Midbrain (tissue), 1 donor: ENCODE results near the gene SNU13.
"Not testable (repeated sequence)": the region's sequence is repeated elsewhere in the genome, so short reads cannot be mapped to it uniquely, and the experiment has no call there.

Experiments used
- DNase-seq: peaks from one replicate; lab custom pipeline; 2025; lab: John Stamatoyannopoulos, UW

Gene SNU13

DNA sequence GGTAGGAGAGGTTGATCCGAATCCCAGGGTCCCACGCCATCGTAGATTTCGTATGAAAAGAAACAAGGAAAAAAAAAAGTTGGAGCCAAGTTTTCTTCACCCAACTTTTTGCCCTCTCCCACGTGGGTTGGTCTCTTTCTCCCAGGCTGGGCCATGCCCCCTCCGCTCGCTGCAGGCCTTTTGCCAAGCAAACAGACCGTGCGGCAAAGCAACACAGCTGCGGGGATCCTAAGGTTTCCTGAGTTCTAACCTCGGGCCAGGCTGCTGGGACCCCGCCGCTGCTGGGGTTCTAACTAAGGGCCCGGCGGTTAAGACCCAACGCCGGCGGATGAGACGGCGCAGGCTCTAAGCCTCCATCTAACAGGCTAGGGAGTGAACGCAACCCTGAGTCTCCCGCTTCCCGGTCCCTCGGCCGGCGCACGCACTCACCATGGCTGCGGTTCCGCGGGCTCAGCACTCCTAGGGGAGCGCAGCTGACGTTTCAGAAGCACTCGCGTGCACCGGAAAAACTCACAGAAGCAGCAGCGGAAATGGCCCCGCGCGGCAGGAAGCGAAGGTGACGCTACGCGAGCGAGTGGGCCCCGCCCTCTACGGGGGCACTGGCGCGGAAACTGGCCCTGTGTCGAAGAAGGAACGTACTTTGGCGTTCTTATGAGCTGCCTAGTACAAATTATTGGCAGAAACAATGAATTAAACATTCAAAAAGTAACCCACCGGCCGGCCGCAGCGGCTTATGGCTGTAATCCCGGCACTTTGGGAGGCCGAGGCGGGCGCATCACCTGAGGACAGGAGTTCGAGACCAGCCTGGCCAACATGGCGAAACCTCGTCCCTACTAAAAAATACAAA lies at the start of gene SNU13:
TSS of gene SNU13 (minus strand) at position 503 of the 847 bp plus-strand sequence. CDS start at position 432, 71 bp downstream.
- peak; percentile 93 for DNase-seq

DNA sequence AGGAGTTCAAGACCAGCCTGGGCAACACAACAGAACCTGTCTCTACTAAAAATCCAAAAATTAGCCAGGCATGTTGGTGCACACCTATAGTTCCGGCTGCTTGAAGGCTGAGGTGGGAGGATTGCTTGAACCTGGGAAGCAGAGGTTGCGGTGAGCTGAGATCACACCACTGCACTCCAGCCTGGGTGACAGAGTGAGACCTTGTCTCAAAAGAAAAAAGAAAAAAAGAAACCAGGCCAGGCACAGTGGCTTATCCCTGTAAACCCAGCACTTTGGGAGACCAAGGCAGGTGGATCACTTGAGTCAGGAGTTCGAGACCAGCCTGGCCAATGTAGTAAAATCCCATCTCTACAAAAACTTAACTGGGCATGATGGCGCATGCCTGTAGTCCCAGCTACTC lies 44.6 kb upstream of the SNU13 start:
- DNase-seq: not testable (repeated sequence)

DNA sequence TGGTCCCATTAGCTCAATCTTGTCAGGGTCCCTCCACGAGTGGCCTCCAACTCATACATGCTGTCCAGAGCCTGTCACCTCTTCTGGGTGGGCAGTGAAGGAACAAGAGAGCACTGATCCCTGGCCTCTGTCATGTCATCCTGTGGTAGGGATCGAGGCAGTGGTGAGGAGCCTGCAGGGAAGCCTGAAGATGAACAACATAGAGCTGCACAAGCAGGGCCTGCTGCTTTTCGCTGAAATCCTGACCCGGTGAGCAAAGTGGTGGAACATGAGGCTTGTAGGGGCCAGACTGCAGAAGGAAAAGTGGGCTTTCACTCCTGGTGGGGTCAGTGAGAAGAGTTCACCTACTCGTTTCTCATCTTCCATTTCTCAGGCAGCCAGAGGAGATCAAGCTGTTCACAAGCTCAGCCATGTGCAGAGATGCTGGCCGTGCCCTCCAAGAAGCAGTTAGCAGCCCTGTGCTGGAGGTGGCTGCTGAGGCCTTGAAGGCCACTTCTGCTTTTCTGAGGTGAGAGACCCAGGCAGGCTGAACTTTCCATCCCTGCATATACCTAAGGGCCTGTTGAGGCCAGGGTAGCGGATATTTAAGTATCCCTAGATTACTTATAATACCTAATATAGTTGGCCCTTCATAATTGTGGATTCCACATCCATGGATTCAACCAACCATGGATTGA lies 43.6 kb upstream of the SNU13 start:
- DNase-seq: no peak

DNA sequence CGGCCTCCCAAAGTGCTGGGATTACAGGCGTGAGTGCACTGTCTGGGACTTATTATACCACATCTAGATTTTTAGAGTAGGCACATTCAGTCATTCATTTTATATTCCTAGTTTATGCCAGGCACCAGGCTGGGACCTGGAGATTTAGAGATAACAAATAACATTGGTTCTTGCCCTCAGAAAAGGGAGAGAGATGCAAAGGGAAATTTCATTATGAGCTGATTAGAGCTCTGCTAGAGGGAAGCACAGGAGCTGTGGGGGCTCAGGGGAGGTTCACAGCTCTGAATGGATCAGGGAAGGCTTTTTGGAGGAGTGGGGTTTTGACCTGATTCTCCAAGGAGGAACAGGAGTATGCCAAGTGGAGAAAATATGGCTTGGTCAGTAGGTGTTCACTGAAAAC lies 42.9 kb upstream of the SNU13 start:
- DNase-seq: no peak

DNA sequence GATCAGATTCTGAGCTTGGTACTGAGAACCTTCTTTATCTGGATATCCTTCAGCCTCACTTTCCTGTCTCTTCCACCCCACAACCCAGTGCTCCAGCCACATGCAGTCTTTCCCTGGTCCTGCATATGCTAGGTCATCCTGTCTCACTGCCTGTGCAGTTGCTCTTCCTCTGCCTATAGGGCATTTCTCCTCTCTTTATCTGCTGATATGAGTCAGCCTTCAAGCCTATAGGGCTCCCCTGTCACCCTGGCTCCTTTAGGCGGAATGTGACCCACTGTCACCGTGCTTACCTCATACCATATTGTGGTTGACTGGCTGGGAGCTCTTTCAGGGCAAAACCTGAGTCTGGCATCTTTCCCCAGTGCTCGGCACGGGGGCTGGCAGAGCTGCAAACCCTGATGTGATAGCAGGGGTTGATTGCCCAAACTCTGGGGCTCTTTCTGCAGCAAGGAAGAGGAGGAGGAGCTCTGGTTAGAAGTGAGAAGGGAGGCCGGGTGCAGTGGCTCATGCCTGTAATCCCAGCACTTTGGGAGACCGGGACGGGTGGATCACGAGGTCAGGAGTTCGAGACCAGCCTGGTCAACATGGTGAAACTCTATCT lies 36.9 kb upstream of the SNU13 start:
- no peak for DNase-seq

DNA sequence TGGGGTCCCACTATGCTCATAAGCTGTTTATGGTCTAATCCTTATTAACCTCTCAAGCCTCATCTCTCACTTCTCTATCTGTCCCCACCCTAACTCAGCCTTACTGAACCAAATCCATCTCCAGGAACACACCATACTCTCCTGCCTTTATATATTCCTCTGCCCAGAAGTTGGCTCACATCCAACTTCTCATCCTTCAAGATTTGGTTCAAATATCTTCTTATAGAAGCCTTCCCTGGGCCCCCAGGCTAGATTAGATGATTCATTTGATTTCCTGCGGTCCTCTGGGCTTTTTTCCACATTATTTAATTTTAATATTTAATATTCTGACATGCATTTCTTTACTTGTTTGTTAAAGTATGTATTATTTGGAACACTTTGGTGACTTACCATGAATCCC lies 33.8 kb upstream of the SNU13 start:
- no peak for DNase-seq

DNA sequence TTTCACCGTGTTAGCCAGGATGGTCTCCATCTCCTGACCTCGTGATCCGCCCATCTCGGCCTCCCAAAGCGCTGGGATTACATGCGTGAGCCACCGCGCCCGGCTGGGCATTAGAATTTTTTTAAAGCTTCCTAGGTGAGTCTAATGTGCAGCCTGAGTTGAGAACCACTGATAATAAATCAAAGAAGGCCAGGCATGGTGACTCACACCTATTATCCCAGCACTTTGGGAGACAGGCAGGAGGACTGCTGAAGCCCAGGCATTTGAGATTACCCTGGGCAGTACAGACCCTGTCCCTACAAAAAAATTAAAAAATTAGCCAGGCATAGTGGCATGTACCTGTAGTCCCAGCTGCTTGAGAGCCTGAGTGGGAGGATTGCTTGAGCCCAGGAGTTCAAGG lies 24.3 kb upstream of the SNU13 start:
- no peak for DNase-seq

DNA sequence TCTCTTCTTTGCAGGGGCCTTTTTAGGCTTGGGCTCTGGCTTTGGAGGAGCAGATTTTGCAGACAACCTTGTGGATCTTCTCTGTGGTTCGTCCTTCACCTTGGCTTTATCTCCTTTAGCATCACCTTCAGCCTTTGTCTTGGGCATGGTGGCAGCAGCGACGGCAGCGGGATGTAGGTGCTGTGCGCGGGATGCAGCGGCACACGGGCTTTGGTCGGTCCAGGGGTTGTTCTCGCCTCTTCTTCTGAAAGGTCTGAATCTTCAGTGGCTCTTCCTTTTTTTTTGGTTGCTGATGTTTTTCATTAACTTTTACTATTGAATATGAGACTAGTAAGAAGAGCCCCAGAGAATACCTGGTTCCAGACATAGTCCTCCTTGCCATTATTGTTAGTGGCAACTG lies 20.7 kb upstream of the SNU13 start:
- DNase-seq: no peak

DNA sequence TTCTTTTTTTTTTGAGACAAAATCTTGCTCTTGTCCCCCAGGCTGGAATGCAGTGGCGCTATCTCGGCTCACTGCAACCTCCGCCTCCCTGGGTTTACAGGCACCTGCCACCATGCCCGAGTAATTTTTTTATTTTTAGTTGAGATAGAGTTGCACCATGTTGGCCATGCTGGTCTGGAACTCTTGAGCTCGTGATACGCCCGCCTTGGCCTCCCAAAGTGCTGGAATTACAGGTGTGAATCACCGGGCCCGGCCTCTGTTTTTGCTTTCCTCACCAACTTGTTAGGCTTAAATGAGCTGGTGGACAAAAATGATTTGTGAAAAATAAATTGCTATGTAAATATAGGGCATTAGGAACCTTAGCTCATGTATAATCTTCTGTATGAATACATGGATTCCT lies 14.1 kb upstream of the SNU13 start:
- no peak for DNase-seq

DNA sequence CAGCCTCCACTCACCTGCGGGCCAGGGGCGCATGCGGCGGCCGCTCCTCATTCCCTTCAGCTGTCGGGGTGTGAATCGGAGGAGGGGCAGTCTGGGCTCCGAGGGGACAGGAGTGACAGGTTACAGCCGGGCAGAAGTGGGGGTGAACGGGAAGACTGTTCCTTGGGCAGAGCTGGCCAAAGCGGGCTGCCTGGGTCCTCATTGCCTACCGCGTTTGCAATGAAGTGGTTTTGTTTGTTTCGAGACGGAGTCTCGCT lies 11.4 kb upstream of the SNU13 start:
- no peak for DNase-seq

DNA sequence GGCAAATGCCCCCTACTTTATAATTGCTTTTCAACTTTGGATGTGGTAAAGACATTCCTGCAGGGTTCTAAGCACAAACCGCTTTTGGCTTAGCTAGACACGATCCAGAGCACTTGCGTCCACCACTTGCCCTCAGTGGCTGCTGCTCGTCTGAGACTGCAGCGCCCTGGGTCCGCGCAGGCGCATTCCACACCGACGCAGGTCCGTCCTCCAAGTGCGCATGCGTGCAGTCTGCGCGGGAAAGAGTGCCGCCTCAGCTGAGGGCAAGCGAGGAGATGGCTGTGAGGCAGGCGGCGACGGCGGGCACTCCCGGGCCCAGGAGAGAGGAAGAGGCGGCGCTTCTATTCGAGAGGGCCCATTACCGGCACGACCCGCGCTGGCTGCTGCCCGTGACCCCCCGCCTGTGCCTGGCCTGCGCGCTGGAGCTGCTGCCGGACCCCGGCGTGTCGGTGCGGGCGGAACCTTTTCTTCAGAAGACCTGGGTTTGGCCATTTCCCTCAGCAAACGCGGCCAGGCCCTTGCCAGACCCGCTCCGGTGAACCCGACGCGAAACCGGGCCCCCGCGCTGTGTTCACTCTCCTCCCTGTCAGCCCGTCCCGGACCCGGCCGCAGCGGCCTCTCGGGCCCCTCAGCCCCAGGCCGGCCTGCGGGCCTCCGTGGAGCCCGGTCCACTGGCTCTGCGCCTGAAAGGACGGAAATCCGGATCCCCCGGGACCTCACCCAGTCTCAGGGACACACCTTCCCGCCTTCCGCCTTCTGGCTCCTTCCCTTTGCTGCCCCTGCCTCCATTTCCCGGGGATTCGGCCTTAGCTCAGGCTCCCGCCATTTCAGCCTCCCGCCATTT lies 10.8 kb upstream of the SNU13 start, which contains the start of gene MEI1:
TSS of gene MEI1 (plus strand) at position 240 of the 844 bp plus-strand sequence. CDS start at position 276, 36 bp downstream.
- DNase-seq: peak; percentile 75

DNA sequence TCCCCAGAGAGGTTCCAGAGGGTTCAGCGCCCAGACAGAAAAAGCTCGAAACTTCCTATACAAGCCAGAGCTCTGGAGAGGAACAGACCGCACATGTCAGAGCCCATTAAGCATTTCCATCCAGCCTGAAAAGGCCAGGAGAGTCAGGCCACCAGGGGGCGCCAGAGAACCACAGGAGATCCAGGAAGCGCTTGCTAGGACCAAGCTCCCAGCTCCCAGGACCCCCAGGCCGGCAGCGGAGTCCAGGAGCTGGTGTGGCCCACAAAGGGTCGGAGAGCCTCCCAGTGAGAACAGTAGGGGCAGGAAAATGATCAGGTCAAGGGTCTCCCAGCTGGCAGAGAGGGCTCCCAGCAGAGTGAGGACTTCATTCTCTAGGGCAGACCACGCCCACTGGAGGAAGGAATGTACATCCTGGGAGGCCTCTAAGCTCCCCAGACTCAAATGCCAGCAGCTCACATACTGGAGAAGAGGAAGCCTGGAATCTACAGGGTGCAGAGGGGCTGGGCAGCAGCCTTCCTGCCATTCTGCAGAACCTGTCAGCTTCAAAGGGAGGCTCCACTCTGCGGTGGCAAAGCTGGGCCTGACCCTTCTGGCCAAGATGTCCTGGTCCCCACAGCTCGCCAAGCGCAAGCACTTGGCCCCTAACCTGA lies 8.6 kb upstream of the SNU13 start:
- DNase-seq: peak; percentile 90

DNA sequence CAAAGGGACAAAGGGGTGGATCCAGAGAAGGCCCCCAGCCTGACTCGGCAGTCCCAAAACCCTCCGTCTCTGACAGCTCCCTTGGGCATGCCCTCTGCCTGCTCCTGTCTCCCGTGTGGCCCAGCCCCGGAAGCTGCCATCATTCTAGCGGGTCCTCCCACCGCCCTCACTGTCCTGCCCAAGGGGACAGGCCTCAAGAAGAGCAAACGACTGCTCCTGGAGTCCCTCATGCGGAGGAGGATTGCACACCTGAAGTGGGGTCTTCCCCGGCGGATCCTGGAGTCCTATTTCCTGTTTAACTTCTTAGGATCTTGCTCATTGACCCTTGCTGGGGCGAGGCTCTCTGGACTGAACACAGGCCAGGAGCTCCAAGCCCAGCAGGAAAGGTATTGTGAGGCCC lies 8.0 kb upstream of the SNU13 start:
- DNase-seq: no peak

DNA sequence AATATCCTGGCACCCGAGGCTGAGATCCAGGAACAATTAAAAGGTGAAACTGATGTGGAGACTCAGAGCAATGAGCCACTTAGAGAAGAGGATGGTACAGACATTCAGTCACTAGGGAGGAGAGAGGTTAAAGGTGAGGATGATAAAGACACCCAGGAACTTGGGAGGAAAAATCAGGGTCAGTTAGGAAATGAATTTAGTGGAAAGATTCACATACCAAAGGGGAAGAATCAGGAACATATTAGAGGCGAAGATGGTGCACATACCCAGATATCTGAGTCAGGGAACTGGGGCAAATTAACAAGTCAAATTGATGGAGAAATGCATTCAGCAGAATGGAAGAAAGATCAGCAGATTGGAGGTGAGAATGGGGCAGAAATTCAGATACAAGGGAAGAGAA lies 6.5 kb upstream of the SNU13 start:
- no peak for DNase-seq

DNA sequence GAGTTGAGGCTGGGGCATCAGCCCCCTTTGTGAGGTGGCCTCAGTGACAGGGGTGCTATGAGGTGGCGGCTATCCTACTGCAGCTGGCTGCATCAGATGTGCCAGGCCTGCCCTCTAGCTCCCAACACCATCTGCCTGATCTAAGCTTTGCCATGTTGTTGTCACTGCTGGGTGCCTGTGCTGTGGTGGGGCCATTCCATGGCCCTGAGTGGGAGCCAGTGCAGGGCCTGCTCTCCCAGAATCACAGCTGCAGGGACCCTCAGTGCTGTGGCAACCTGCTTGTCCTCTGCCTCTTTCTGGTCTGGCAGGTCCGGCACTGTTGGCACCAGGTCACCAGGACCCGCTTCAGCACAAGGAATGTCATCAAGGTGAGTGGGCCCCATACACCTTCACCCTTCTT lies 1.8 kb upstream of the SNU13 start:
- no peak for DNase-seq

DNA sequence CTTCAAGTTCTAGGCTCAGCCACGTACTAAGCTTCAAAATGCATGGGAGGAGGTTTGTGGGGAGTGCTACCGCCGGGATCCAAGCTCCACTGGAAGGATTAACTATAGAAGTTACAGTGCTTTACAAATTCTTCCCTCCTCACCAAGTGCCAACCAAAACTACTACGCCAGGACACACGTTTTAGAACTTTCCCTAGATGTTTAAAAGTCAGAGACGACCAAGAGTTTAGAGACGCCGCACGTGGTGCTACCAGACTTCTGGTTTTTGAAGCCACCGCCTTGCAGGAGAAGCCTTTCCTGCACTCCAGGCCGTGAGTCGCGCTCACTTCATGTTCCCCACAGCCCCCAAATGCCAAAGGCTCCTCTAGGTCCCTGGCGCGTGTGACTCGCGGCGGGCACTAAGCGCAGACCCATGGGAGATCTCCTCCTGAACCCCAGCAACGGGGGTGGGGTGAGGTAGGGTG lies 734 bp downstream of the SNU13 start:
- no peak for DNase-seq

DNA sequence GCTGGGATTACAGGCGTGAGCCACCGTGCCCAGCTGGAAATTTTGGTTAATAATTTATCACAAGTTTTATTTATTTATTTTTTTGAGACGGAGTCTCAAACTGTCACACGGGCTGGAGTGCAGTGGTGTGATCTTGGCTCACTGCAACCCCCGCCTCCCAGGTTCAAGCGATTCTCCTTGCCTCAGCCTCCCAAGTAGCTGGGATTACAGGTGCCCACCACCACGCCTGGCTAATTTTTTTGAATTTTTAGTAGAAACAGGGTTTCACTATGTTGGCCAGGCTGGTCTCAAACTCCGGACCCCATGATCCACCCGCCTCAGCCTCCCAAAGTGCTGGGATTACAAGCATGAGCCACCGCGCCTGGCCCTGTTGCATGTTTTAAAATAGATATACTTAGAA lies 1.8 kb downstream of the SNU13 start:
- DNase-seq: not testable (repeated sequence)

DNA sequence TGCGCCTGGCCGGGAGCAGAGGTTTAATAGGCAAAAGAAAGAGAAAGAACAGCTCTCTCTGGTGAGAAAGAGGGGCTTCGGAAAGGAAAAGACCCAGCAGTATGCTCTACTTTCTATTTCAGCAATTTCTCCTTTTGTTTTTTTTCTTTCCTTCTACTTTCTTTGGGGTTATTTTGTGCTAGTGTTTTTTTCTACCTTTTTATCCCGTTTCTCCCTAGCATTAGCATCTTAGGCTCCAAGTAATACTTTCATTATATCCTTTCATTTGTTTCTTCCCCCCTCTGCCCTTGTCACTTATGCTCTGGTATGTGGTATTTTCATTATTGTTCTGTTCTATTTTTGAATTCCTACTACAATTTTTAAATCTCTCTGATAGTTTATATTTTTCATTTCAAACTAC lies 4.5 kb downstream of the SNU13 start:
- no peak for DNase-seq

DNA sequence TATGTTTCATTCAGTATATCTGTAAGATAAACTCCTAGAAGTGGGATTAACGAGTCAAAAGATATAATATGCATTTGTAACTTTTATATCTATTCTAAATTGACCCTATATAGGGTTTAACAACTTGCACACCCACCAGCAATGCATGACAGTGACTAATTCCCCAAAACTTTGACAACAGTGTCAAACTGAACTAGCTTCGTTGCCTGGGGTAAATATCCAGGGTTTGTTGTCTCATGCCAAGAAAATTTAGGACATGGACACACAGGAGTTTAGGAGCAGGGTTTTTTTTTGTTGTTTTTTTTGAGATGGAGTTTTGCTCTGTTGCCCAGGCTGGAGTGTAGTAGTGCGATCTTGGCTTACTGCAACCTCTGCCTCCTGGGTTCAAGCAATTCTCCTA lies 5.1 kb downstream of the SNU13 start:
- DNase-seq: no peak

DNA sequence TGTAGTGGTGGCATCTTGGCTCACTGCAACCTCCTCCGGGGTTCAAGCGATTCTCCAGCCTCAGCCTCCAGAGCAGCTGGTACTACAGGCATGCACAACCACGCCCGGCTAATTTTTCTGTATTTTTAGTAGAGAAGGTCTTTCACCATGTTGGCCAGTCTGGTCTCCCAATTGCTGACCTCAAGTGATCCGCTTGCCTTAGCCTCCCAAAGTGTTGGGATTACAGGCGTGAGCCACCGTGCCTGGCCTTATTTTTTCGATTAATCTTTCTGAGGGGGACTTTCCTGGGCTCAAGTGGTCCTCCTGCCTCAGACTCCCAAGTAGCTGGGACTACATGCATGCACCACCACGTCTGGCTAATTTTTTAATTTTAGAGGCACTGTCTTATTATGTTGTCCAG lies 5.6 kb downstream of the SNU13 start:
- DNase-seq: no peak

DNA sequence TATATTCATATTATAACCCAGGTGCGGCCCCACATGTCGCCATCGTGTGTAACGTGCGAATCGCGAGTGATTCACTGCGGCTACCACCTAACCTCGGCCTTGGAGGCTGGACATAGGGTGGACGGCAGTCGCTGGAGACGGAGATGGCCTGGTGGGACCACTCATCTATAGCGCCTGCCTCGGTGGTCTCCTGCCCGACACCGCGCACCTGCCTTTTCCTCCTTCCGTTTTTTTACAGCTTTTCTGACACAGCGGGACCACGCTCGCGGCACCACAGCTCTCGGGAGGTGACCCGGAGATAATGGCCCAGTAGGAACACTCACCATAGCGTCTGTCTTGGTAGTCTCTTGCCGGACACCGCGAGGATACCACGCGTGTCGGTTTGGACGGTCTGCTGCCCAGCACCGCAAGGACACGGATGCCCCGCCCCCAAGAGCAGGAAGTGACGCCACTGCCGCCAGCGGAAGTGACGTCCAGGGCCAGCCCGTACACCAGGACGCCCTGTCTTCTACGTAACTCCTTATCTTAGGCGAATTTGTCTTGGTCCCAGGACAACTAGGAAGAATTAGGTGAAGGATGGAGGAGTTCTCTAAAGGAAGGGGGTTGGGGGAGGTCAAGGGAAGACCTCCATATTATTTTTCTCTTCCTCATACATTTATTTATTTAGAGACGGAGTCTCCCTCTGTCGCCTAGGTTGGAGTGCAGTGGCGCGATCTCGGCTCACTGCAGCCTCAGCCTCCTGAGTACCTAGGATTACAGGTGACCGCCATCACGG lies 6.4 kb downstream of the SNU13 start:
- peak; percentile 86 for DNase-seq
